Panc1 (cell line): Measurements from ENCODE around the gene GPR153.

Experiments used
- CTCF ChIP-seq: fragments of 450-650 bp; IDR thresholded peaks from 2 replicates; pipeline ENCODE4 v1.5.1; 2017; ENCODE audit warnings: mild to moderate bottlenecking
- SIN3A ChIP-seq: IDR thresholded peaks from 2 replicates; pipeline ENCODE4 v1.6.1; 2012; ENCODE audit warnings: low read depth, mild to moderate bottlenecking, low read length, moderate library complexity, borderline replicate concordance; ENCODE audit not compliant: insufficient read depth
- TF ChIP-seq, protein P1 (sequence below), 2 experiments: IDR thresholded peaks; 2 replicates each; pipeline ENCODE4 v1.6.1; 2011 to 2012; ENCODE audit warnings: low read depth in 2 of 2, control low read depth in 1 of 2, low read length in 1 of 2, mild to moderate bottlenecking in 1 of 2, moderate library complexity in 1 of 2; ENCODE audit not compliant: insufficient read depth in 1 of 2

GRCh38 chr1:6200188-6200809 is 60.6 kb downstream of the GPR153 start:
- TF ChIP-seq CTCF, result no peak
- TF ChIP-seq SIN3A, result no peak
- TF ChIP-seq, protein P1, sequence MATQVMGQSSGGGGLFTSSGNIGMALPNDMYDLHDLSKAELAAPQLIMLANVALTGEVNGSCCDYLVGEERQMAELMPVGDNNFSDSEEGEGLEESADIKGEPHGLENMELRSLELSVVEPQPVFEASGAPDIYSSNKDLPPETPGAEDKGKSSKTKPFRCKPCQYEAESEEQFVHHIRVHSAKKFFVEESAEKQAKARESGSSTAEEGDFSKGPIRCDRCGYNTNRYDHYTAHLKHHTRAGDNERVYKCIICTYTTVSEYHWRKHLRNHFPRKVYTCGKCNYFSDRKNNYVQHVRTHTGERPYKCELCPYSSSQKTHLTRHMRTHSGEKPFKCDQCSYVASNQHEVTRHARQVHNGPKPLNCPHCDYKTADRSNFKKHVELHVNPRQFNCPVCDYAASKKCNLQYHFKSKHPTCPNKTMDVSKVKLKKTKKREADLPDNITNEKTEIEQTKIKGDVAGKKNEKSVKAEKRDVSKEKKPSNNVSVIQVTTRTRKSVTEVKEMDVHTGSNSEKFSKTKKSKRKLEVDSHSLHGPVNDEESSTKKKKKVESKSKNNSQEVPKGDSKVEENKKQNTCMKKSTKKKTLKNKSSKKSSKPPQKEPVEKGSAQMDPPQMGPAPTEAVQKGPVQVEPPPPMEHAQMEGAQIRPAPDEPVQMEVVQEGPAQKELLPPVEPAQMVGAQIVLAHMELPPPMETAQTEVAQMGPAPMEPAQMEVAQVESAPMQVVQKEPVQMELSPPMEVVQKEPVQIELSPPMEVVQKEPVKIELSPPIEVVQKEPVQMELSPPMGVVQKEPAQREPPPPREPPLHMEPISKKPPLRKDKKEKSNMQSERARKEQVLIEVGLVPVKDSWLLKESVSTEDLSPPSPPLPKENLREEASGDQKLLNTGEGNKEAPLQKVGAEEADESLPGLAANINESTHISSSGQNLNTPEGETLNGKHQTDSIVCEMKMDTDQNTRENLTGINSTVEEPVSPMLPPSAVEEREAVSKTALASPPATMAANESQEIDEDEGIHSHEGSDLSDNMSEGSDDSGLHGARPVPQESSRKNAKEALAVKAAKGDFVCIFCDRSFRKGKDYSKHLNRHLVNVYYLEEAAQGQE (IDR thresholded peaks at IDR 0.05; ENCODE audit: insufficient read depth in 1 of 2, low read depth in 2 of 2, low read length in 1 of 2), result no peak
